Neural cell (in vitro differentiated cells): ENCODE measurements around the gene DYNC1LI2. TPM values are rescaled to one million over a fixed set of nuclear protein-coding genes. Genes with fewer than 3 reads are reported as not detected.

ENCODE experiments used
- H2AFZ ChIP-seq: fragments of 200-600, 300-800 bp; sonication (generic), shearing (Covaris generic); 2 replicates; pipeline ENCODE4 v1.6.0; 2014; ENCODE audit warnings: low read depth, mild to moderate bottlenecking, antibody characterized with exemption, low read length, moderate library complexity
- H3F3A ChIP-seq: fragments of 200-600 bp; shearing (Covaris generic); 2 replicates; pipeline ENCODE4 v1.6.1; 2016; ENCODE audit warnings: mild to moderate bottlenecking, moderate library complexity, mixed read lengths, antibody characterized with exemption, low read length; ENCODE audit not compliant: insufficient read depth, poor library complexity, severe bottlenecking
- H3K27ac ChIP-seq: fragments of 200-600, 300-800 bp; sonication (generic), shearing (Covaris generic); 2 replicates; pipeline ENCODE4 v1.5.1; 2014; ENCODE audit warnings: mild to moderate bottlenecking, low read length, moderate library complexity
- H3K27me3 ChIP-seq: fragments of 300-800, 200-600 bp; sonication (generic), shearing (Covaris generic); 2 replicates; pipeline ENCODE4 v1.6.0; 2014; ENCODE audit warnings: mild to moderate bottlenecking, low read depth, low read length, moderate library complexity; ENCODE audit not compliant: insufficient read depth
- H3K36me3 ChIP-seq: fragments of 300-800, 200-600 bp; sonication (generic), shearing (Covaris generic); 2 replicates; pipeline ENCODE4 v1.5.1; 2014; ENCODE audit warnings: mild to moderate bottlenecking, antibody characterized with exemption, low read length, moderate library complexity; ENCODE audit not compliant: insufficient read depth
- H3K4me2 ChIP-seq: fragments of 300-800, 200-600 bp; sonication (generic), shearing (Covaris generic); 2 replicates; pipeline ENCODE4 v1.6.0; 2014; ENCODE audit warnings: mild to moderate bottlenecking, low read length
- H3K4me3 ChIP-seq: fragments of 300-800, 200-600 bp; sonication (generic), shearing (Covaris generic); 2 replicates; pipeline ENCODE4 v1.5.1; 2014; ENCODE audit warnings: mild to moderate bottlenecking, low read length, moderate library complexity
- H3K79me2 ChIP-seq: fragments of 200-600 bp; shearing (Covaris generic); replicated peaks from 2 replicates; pipeline ENCODE4 v1.6.0; 2014; ENCODE audit warnings: mild to moderate bottlenecking, low read length, moderate library complexity; ENCODE audit not compliant: insufficient read depth
- H3K9ac ChIP-seq: fragments of 300-800, 200-600 bp; sonication (generic), shearing (Covaris generic); 2 replicates; pipeline ENCODE4 v1.6.1; 2016; ENCODE audit warnings: mild to moderate bottlenecking, low read length, mixed read lengths
- H3K9me2 ChIP-seq: fragments of 200-600 bp; shearing (Covaris generic); 2 replicates; pipeline ENCODE4 v1.6.1; 2016; ENCODE audit warnings: mild to moderate bottlenecking, low read length, mixed read lengths; ENCODE audit not compliant: insufficient read depth
- H3K9me3 ChIP-seq: fragments of 200-600, 300-800 bp; sonication (generic), shearing (Covaris generic); 2 replicates; pipeline ENCODE4 v1.6.1; 2016; ENCODE audit warnings: mild to moderate bottlenecking, mixed run types, low read length, moderate library complexity, mixed read lengths
- H4K20me1 ChIP-seq: fragments of 200-600 bp; shearing (Covaris generic); 2 replicates; pipeline ENCODE4 v1.6.1; 2016; ENCODE audit warnings: mild to moderate bottlenecking, mixed run types; ENCODE audit not compliant: insufficient read depth
- CTCF ChIP-seq: fragments of 450-650 bp; IDR thresholded peaks from 2 replicates; pipeline ENCODE4 v1.5.1; 2014; ENCODE audit warnings: antibody characterized with exemption, mild to moderate bottlenecking, moderate library complexity; ENCODE audit not compliant: poor library complexity, severe bottlenecking
- EP300 ChIP-seq: fragments of 450-650 bp; conservative IDR thresholded peaks from 2 replicates; pipeline ENCODE4 v1.6.1; 2014; ENCODE audit warnings: antibody characterized with exemption, mild to moderate bottlenecking, moderate library complexity; ENCODE audit not compliant: poor library complexity, severe bottlenecking
- EZH2 ChIP-seq: fragments of 200-600, 300-800 bp; shearing (Covaris generic), sonication (generic); IDR thresholded peaks from 2 replicates; pipeline ENCODE4 v1.6.1; 2014; ENCODE audit warnings: antibody characterized with exemption, low read length, borderline replicate concordance, mild to moderate bottlenecking; ENCODE audit not compliant: insufficient read depth, poor library complexity, severe bottlenecking
- MXI1 ChIP-seq: fragments of 450-650 bp; conservative IDR thresholded peaks from 2 replicates; pipeline ENCODE4 v1.6.1; 2014; ENCODE audit warnings: antibody characterized with exemption, mild to moderate bottlenecking; ENCODE audit not compliant: poor library complexity, severe bottlenecking
- POLR2AphosphoS5 ChIP-seq: IDR thresholded peaks from 2 replicates; pipeline ENCODE4 v1.6.1; 2012
- RAD21 ChIP-seq: fragments of 450-650 bp; conservative IDR thresholded peaks from 2 replicates; pipeline ENCODE4 v1.6.1; 2014; ENCODE audit warnings: antibody characterized with exemption, mild to moderate bottlenecking, moderate library complexity
- REST ChIP-seq: IDR thresholded peaks from 2 replicates; pipeline ENCODE4 v1.6.1; 2012; ENCODE audit warnings: borderline replicate concordance
- SMC3 ChIP-seq: fragments of 450-650 bp; conservative IDR thresholded peaks from 2 replicates; pipeline ENCODE4 v1.6.1; 2014; ENCODE audit warnings: antibody characterized with exemption, mild to moderate bottlenecking, moderate library complexity; ENCODE audit not compliant: poor library complexity
- TAF1 ChIP-seq: IDR thresholded peaks from 2 replicates; pipeline ENCODE4 v1.6.1; 2012; ENCODE audit warnings: low read depth
- polyA plus RNA-seq: library from polyadenylated mRNA; depleted of rRNA; stranded (reverse); fragments of >200 nt; gene quantifications from 2 replicates; pipeline ENCODE4 v1.2.3, GENCODE V29; 2014

DYNC1LI2 gene
- polyA plus RNA-seq, 1 donor from 2014 or later: 249 TPM

- Histone ChIP-seq H3K4me2 (peak overlapping the region; percentile 97), H3K9me3 (no peaks in the 10 kb centered on the region), H3K27ac (peak overlapping the region; percentile 74), H3F3A (no peaks in the 10 kb centered on the region), H3K36me3 (no peaks in the 10 kb centered on the region), H3K79me2 (peaks cover 57% of the 10 kb centered on the region), H3K4me3 (peak overlapping the region; percentile 100), H3K27me3 (no peaks in the 10 kb centered on the region), H4K20me1 (no peaks in the 10 kb centered on the region), H3K9ac (peak overlapping the region; percentile 98), H2AFZ (peak overlapping the region; percentile 89), H3K9me2 (no peaks in the 10 kb centered on the region)
- no peak for TF ChIP-seq RAD21
- TF ChIP-seq CTCF: no peak
- no peak for TF ChIP-seq SMC3
- no peak for TF ChIP-seq MXI1
- TF ChIP-seq REST: no peak
- no peak for TF ChIP-seq EP300
- TF ChIP-seq POLR2AphosphoS5: no peak
- TF ChIP-seq EZH2: no peak
- no peak for TF ChIP-seq TAF1
These were observed 943 bp downstream of the DYNC1LI2 start for GRCh38 chr16:66750279-66751052.

GRCh38 chr16:66746682-66747081, 4.7 kb downstream of the DYNC1LI2 start:
- no peaks in the 10 kb centered on the region for H3K9me2 ChIP-seq
- no peak overlapping the region for H3K27ac ChIP-seq
- no peaks in the 10 kb centered on the region for H3K27me3 ChIP-seq
- H3K4me2 ChIP-seq: no peak overlapping the region
- H3F3A ChIP-seq: no peaks in the 10 kb centered on the region
- H2AFZ ChIP-seq: no peak overlapping the region
- peaks cover 4% of the 10 kb centered on the region for H4K20me1 ChIP-seq
- TF ChIP-seq EP300 (no peak), SMC3 (no peak)
- H3K9ac ChIP-seq: no peak overlapping the region
- H3K36me3 ChIP-seq: peaks cover 4% of the 10 kb centered on the region
- H3K79me2 ChIP-seq: peaks cover 69% of the 10 kb centered on the region
- H3K9me3 ChIP-seq: no peaks in the 10 kb centered on the region
- no peak overlapping the region for H3K4me3 ChIP-seq
